Endothelial cell (in vitro differentiated cells): ENCODE data around the gene THBS4. TPM values are rescaled to one million over a fixed set of nuclear protein-coding genes. Genes with fewer than 3 reads are reported as not detected.

ENCODE experiments used
- DNase-seq: peaks from one replicate; pipeline ENCODE4 v3.0.0; 2021; ENCODE audit warnings: low spot score
- H3K27ac Mint-ChIP-seq: one replicate; pipeline ENCODE4 v1.8.0; 2021; ENCODE audit warnings: mixed read lengths, inconsistent platforms; ENCODE audit not compliant: unreplicated experiment
- H3K27me3 Mint-ChIP-seq: one replicate; pipeline ENCODE4 v1.8.0; 2021; ENCODE audit warnings: mild to moderate bottlenecking, moderate library complexity, mixed read lengths, inconsistent platforms; ENCODE audit not compliant: unreplicated experiment
- H3K36me3 Mint-ChIP-seq: one replicate; pipeline ENCODE4 v1.8.0; 2021; ENCODE audit warnings: mild to moderate bottlenecking, low read depth, mixed read lengths, inconsistent platforms; ENCODE audit not compliant: unreplicated experiment
- H3K4me1 Mint-ChIP-seq: one replicate; pipeline ENCODE4 v1.8.0; 2021; ENCODE audit warnings: mild to moderate bottlenecking, mixed read lengths, inconsistent platforms; ENCODE audit not compliant: unreplicated experiment
- H3K4me3 Mint-ChIP-seq: one replicate; pipeline ENCODE4 v1.8.0; 2021; ENCODE audit warnings: mild to moderate bottlenecking, mixed read lengths, inconsistent platforms; ENCODE audit not compliant: unreplicated experiment
- H3K9me3 Mint-ChIP-seq: one replicate; pipeline ENCODE4 v1.8.0; 2021; ENCODE audit warnings: mixed read lengths, inconsistent platforms; ENCODE audit not compliant: unreplicated experiment
- total RNA-seq: library from RNA; stranded (reverse); fragmentation: NEBNext Ultra II Directional; extraction: Animal tissue kit (Norgen Biotek cat#: 25700); gene quantifications from one replicate; pipeline ENCODE4 v1.2.1, GENCODE V29; 2021; ENCODE audit not compliant: unreplicated experiment
- TF ChIP-seq, protein P1 (sequence below): fragments of 200-600 bp; sonication (generic); IDR thresholded peaks from one replicate; pipeline ENCODE4 v1.5.0; 2021; ENCODE audit warnings: antibody characterized with exemption; ENCODE audit not compliant: unreplicated experiment

Gene THBS4
- total RNA-seq, 1 donor from 2014 or later: 3.0 TPM

DNA sequence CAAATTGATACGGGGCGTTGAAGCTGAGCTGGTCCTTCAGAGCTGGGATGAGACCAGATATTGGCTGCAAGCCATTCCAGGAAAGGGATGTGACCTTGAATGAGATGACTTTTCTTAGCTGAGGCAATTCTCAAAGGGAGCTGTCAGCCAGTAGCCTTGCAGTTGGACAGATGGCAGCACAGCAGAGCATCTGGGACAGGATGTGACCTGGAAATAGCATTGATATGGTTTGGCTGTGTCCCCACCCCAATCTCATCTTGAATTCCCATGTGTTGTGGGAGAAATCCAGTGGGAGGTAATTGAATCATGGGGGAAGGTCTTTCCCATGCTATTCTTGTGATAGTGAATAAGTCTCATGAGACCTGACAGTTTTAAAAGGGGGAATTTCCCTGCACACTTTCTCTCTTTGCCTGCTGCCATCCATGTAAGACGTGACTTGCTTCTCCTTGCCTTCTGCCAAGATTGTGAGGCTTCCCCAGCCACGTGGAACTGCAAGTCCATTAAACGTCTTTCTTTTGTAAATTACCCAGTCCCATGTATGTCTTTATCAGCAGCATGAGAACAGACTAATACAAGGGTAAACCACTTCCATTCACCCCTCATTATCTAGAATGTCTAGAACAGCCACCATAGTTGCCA, 24.3 kb upstream of the THBS4 start:
- no peak overlapping the region for H3K4me3 Mint-ChIP-seq
- H3K4me1 Mint-ChIP-seq: peaks cover 3% of the 10 kb centered on the region
- DNase-seq: no peak
- H3K9me3 Mint-ChIP-seq: no peaks in the 10 kb centered on the region
- H3K27me3 Mint-ChIP-seq: no peaks in the 10 kb centered on the region
- TF ChIP-seq, protein P1, sequence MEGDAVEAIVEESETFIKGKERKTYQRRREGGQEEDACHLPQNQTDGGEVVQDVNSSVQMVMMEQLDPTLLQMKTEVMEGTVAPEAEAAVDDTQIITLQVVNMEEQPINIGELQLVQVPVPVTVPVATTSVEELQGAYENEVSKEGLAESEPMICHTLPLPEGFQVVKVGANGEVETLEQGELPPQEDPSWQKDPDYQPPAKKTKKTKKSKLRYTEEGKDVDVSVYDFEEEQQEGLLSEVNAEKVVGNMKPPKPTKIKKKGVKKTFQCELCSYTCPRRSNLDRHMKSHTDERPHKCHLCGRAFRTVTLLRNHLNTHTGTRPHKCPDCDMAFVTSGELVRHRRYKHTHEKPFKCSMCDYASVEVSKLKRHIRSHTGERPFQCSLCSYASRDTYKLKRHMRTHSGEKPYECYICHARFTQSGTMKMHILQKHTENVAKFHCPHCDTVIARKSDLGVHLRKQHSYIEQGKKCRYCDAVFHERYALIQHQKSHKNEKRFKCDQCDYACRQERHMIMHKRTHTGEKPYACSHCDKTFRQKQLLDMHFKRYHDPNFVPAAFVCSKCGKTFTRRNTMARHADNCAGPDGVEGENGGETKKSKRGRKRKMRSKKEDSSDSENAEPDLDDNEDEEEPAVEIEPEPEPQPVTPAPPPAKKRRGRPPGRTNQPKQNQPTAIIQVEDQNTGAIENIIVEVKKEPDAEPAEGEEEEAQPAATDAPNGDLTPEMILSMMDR: no peak
- H3K36me3 Mint-ChIP-seq: no peaks in the 10 kb centered on the region
- no peak overlapping the region for H3K27ac Mint-ChIP-seq

DNA sequence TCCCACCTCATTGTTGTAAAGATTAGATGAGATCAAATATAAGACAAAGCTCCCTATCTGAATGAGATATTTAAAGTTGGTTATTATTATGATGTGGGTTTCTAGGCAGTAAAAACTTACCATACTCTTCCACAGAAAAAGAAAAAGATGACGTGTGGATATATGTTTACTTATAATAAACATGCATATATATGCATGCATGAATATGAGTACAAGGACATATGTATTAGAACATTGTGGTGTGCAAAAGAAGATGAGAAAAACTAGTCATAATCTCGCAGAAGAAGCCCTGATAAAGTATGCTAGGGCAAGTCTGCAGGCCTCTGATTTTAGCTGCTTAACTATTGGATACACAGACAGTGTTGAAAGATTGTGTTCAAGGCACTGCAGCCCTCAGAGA, 10.1 kb upstream of the THBS4 start:
- Mint-ChIP-seq H3K27me3 (no peaks in the 10 kb centered on the region), H3K4me3 (no peak overlapping the region), H3K27ac (no peak overlapping the region), H3K4me1 (no peaks in the 10 kb centered on the region), H3K36me3 (no peaks in the 10 kb centered on the region), H3K9me3 (no peaks in the 10 kb centered on the region)
- TF ChIP-seq, protein P1: no peak
- no peak for DNase-seq

DNA sequence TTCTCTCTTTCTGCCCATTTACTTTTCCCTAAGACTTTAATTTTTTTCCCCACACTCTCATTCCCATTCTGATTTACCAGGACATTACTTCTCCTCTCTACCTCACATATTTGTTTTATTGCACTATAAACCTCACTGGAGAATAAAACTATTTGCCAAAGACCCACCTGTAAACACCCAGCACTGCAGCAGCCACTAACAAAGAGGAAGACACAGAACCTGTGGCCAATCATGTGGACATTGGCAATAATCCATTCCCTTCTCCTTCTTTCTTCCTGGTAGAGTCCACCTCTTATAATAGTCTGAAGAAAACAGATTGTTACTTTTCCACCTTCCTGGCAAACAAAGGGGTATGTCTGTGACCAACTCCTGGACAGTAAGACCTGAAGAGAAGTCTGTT, 8.3 kb upstream of the THBS4 start:
- Mint-ChIP-seq H3K9me3 (no peaks in the 10 kb centered on the region), H3K36me3 (no peaks in the 10 kb centered on the region), H3K27ac (no peak overlapping the region), H3K4me1 (no peaks in the 10 kb centered on the region), H3K4me3 (no peak overlapping the region), H3K27me3 (no peaks in the 10 kb centered on the region)
- TF ChIP-seq, protein P1: no peak
- DNase-seq: no peak

DNA sequence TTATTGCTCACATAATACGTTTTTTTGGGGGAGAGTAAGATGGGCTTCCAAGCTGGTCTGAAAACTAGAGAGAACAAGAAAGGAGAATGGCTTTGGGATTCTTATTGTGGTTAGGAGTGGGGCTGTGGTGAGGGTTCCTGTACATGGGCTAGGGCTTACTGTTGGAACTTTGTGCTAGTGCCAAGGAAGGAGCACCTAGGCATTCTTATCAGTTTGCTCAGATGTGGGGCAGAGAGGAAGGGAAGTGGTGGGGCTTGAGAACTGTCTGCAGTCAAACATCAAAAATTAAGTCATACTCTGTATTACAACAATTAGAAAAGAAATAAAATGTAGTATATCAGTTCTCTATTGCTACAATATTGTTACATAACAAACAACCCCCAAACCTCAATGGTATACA, 4.0 kb upstream of the THBS4 start:
- DNase-seq: no peak
- Mint-ChIP-seq H3K36me3 (no peaks in the 10 kb centered on the region), H3K27me3 (no peaks in the 10 kb centered on the region), H3K27ac (no peak overlapping the region), H3K4me3 (no peak overlapping the region), H3K4me1 (no peaks in the 10 kb centered on the region), H3K9me3 (no peaks in the 10 kb centered on the region)
- TF ChIP-seq, protein P1: no peak

DNA sequence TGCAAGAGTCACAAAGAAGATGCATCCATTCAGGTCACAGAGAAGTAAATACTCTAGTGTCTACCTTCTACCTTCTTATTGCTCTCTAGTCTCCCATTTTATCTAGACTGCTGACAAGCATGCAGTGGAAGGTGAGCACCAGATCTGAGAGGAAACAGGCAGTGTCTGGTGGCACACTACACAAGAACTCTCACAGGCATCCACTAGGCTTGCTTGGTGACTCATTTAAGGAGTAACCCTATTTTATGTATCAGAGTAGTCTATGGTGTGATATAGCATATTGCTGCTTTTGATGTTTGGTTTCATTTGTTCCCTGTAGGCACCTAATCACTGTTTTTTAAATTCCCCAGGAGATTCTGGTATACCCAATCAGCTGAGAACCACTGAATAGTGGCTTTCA, 1.6 kb upstream of the THBS4 start:
- no peak for DNase-seq
- Mint-ChIP-seq H3K27me3 (no peaks in the 10 kb centered on the region), H3K4me3 (no peak overlapping the region), H3K9me3 (no peaks in the 10 kb centered on the region), H3K4me1 (no peaks in the 10 kb centered on the region), H3K27ac (no peak overlapping the region), H3K36me3 (no peaks in the 10 kb centered on the region)
- TF ChIP-seq, protein P1: no peak
